Activated CD4-positive, alpha-beta T cell treated with anti-CD3 and anti-CD28 coated beads for 48 hours (primary cell): ENCODE measurements around the gene USP40.

Experiments
- DNase-seq: peaks from one replicate; pipeline ENCODE4 v3.0.0-alpha.2; 2020

USP40 gene

GRCh38 chr2:233440314-233440713, 126.3 kb downstream of the USP40 start:
- DNase-seq, result no peak

DNA sequence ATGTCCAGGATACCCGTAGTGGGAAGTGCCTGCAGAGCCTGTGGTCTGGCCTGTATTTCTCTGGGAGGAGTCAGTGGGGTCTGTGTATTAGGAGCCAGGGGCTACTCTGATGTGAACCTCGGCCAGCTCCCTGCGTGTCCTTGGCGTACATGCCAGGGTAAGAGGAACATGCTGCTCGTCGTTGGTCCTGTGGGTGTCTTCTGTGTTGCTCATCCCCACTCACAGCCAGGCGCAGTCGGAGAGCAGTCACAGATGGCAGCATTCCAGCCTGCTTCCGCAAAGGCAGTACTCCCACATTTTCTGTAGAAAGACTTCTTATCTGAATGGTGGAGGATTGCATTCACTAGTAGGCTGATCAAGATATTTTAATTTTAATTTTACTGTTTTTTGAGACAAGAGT, 127.4 kb downstream of the USP40 start:
- DNase-seq, result no peak

GRCh38 chr2:233438573-233439147, 127.9 kb downstream of the USP40 start:
- no peak for DNase-seq

DNA sequence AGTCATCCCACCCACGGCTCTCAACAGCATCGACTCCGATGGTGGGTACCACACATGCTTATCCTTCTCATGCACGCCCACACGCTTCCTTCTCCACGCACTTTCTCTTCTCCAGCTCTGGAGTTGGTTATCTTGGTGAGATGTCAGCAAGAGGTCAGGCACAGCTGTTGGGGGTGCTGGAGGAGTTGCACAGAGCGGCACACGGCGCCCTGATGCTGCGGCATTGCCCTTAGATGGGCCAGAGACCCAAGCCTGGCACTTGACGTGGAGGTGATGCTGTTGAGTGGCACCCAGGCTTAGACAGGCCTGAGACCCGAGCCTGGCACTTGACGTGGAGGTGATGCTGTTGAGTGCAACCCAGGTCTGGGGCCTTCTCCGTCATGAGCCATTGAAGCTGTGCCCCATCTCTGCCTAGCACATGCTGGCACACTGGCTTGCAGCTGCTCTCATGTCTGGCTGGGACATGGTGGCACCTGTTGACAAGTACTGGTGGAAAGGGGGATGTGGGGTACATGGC, 129.1 kb downstream of the USP40 start:
- DNase-seq, result no peak

DNA sequence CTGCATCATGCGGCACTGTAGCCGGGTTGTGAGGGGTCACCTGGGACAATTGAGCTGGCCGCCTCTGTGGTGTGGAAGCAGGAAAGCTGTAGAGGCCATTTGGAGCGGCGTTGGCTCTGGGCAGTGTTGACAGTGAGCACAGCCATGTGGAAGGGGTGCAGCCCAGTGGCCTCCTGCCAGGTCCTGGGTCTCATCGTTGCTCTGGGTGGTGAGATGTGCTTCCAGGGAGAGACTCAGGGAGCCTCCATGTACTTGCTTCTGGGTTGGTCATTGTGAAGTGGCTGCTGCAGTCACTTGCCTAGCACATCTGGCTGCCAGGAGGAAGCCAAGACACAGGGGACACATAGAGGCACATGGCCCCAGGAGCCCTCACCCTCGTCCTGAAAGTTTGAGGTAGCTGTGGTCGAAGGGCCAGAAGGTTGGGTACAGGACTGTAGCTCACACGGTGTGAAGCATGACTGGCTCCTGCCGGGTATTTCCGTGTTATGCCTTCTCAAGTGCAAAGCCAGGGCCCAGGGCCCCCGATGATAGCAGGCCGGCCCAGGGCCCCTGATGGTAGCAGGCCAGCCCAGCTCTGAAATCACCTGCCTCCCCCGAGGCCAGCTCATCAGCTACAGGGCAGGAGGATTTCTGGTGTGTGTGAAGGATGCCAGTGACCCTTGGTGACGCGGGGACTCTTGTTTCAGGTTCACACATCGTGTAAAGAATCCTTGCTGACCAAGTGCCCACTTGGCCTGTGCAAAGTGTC, 129.7 kb downstream of the USP40 start:
- DNase-seq, result no peak

DNA sequence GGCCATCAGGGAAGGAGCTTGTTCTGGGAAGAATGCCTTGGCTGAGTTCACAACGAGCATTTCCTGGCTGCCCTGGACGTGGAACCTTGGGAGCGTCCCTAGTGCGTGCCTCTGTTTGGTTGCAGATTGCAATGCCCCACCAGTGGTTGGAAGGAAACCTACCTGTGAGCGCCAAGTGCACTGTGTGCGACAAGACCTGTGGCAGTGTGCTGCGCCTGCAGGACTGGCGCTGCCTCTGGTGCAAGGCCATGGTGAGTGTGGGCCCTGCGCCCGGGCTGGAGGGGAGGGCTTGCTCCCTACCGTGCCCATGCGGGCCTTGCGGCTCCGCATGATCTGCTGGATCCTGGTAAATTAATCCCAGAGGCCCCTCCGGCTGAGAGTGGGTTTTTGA, 130.4 kb downstream of the USP40 start:
- DNase-seq, result no peak

DNA sequence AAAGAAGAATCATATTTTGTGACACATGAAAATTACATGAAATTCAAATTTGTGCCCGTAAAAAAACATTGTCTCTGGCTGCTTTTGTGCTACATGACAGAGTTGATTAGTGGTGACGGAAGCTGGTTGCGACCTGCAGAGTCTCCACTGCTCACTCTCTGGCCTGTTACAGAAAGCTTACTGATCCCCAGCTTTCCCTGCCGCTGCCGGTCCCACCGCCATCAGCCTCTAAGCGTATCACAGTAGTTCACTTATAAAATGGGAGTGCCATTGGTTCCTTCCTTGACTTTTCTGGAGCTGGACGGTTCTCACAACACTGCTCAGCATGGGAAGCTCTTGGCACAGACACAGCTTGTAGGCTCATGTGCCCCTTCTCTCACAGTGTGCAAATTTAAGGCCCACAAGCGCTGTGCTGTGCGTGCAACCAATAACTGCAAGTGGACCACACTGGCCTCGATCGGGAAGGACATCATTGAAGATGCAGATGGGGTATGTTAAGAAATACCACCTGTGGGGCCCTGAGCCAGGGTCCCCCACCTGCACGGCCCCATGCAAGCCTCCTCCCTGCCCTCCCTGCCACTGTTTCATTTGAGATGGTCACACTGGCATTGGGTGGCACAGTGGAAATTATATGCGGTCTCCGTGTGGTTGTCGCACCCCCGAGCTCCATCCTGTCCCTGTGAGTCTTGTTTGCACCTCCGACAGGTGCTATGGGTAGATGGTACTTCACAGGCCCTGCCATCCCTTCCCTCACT, 131.0 kb downstream of the USP40 start:
- no peak for DNase-seq

DNA sequence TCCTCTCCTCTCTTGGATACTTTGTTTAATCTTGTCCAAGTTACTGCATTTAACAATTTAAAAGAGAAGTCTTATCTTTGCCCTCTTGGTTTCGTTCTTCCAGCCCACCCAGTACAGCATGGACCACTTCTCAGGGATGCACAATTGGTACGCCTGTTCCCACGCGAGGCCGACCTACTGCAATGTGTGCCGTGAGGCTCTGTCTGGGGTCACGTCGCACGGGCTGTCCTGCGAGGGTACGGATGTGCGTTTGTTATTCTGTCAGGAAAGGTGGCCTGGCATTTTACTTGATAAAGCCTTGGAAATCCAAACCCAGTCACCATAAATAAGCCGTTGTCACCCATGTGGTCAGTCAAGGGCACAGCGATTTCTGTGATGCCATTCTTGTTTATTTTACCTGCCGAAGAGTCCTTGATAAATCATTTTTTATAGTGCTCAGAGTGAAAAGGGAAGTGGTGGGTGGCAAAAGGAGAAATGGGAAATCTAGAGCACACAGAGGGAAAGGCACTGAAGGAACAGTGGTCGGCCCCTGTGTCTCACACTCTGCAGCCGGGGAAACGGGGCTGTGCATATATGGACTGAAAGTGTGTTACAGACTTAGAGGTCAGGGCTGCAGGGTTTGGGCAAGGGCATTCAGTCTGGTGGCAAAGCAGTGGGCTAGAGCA, 131.8 kb downstream of the USP40 start:
- no peak for DNase-seq

- no peak for DNase-seq
These were observed 132.8 kb downstream of the USP40 start for GRCh38 chr2:233433794-233434193.

DNA sequence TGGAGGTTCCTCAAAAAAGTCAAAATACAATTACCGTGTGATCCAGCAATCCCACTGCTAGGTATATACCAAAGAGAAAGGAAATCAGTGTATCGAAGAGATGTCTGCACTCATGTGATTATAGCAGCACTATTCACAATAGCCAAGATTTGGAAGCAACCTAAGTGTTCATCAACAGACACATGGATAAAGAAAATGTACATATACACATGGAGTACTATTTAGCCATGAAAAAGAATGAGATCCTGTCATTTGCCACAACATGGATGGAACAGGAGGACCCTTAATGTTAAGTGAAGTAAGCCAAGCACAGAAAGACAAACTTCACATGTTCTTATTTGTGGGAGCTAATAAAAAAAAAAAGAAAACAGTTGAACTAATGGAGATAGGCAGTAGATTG, 133.6 kb downstream of the USP40 start:
- DNase-seq, result no peak

DNA sequence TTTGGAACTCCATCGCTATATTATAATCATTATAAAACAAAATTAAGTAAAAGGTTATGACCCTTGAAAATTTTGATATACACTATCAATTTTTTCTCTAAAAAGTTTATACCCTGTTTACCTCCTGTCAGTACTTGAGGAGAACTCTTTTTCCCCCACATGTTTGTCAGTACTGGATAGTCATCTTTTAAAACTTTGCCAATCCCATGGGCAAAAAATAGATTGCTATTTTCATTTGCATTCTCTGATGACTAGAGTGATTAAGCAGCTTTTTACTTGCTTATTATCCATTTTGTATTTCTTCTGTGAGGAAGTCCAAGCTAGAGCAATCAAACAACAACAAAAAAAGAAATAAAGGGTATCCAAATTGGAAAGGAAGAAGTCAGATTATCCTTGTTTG, 135.9 kb downstream of the USP40 start:
- no peak for DNase-seq

DNA sequence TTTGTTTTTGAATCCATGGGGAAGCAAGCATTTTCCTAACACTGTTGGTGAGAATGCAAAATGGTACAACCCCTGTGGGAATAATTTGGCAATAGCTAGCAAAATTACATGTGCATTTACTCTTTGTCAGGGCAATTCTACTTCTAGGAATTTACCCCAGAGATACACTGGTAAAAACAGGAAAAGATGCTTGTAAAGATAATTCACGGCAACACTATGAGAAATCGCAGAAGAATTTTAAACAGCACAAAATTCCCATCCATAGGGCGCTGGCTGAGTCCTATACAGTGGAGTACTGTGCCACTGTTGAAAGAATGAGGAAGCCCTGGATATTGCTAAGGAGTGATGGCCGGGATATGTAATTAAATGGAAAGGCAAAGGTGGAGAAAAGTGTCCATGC, 136.5 kb downstream of the USP40 start:
- no peak for DNase-seq

DNA sequence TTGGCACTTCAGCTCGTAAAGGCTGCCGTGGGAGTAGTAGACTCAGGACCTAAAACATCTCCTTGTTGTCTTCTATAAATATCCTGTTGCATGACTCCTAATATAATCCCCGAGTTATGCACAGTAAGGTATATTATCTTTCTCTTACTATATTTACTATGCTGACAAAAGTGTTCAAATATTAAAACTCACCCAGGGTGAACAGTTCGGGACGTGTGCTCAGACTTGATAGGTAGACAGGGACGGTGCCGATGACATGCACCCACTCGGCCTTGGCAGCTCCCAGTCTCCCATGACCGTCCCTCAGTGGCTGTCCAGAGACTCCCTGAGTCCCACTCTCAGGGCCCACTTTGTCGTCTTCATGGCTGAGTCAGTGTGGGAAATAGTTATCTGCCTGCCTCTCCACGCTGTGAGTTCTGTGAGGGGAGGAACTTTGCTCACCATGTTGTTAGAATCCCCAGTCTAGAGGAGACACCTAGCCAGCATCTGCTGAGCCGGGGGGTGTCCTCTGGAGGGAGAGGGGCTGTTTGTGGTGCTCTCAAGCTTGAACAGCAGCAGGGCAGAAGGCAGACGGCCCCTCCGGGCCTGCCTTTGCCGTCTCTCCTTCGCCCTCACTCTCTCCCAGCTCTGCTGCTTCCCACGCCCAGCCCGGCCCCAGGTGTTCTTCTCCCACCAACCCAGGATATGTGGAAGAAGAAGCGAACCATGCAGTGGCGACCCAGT, 137.2 kb downstream of the USP40 start:
- DNase-seq, result no peak

DNA sequence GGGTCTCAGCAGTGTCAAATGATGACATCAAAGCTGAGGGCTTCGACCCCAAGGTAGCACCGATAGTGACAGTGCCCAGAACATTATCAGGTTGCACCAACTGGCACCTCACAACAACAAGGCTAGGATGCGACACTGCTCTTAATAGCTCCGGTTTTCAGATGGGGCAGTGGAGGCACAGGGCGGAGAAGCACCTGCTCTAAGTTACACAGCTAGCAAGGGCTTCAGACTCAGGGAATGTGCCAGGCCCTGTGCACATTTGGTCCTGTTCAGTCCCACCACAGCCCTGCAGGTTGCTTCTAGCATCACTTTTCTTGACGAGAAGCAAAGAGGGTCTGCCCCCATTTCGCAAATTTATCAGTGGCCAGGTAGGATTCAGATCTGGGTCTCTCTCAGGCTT, 138.1 kb downstream of the USP40 start:
- DNase-seq, result no peak

- no peak for DNase-seq
These were observed 138.6 kb downstream of the USP40 start for GRCh38 chr2:233428008-233428407.

- peak; percentile 85 for DNase-seq
These were observed 139.8 kb downstream of the USP40 start for GRCh38 chr2:233426619-233427342.
